GM23248 (cell line): ENCODE data around the gene CTDP1.

Source experiments
- EZH2 ChIP-seq: fragments of 200-600 bp; sonication (generic); IDR thresholded peaks from 2 replicates; pipeline ENCODE4 v1.6.1; 2018; ENCODE audit warnings: antibody characterized with exemption, mild to moderate bottlenecking; ENCODE audit not compliant: insufficient read depth, poor library complexity, severe bottlenecking
- EZH2phosphoT487 ChIP-seq: fragments of 200-600 bp; sonication (generic); IDR thresholded peaks from 2 replicates; pipeline ENCODE4 v1.6.1; 2018; ENCODE audit warnings: antibody characterized with exemption, moderate library complexity, mild to moderate bottlenecking, low read depth; ENCODE audit not compliant: insufficient read depth

DNA sequence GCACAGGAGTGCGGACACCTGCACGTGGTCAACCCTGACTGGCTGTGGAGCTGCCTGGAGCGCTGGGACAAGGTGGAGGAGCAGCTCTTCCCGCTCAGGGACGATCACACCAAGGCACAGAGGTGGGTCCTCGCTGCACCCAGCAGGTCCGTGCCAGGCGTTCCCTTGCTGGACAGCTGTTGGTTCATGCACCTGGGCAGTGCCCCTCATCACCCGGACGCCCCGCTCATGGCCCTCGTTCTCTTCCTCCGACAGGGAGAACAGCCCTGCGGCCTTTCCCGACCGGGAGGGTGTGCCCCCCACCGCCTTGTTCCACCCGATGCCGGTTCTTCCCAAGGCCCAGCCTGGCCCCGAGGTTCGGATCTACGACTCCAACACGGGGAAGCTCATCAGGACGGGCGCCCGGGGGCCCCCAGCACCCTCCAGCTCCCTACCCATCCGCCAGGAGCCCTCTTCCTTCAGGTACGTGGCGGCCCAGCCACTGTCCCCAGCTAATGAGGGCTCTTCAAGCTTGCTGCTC, 38.0 kb downstream of the CTDP1 start:
- TF ChIP-seq EZH2phosphoT487 = no peak
- TF ChIP-seq EZH2 = no peak
